Duodenal mucosa (tissue), 2 donors: Measurements from ENCODE around the gene CNPY4.

ENCODE experiments used
- H3K27ac ChIP-seq: one replicate; pipeline ENCODE4 v1.7.0; 2013; ENCODE audit warnings: low read depth, low read length
- H3K27me3 ChIP-seq, 2 donors: one replicate each; pipeline ENCODE4 v1.7.0; 2013; ENCODE audit warnings: low read length in 2 of 2, control low read depth in 1 of 2; ENCODE audit not compliant: insufficient read depth in 2 of 2, control insufficient read depth in 1 of 2
- H3K36me3 ChIP-seq, 2 donors: one replicate each; pipeline ENCODE4 v1.7.0; 2013; ENCODE audit warnings: low read length in 2 of 2, control low read depth in 1 of 2; ENCODE audit not compliant: insufficient read depth in 2 of 2, control insufficient read depth in 1 of 2
- H3K4me1 ChIP-seq, 2 donors: one replicate each; pipeline ENCODE4 v1.7.0; 2013; ENCODE audit warnings: low read length in 2 of 2, control low read depth in 1 of 2; ENCODE audit not compliant: insufficient read depth in 2 of 2, control insufficient read depth in 1 of 2
- H3K4me3 ChIP-seq, 2 donors: one replicate each; pipeline ENCODE4 v1.7.0; 2013; ENCODE audit warnings: low read length in 2 of 2, low read depth in 1 of 2
- H3K9ac ChIP-seq, 2 donors: one replicate each; pipeline ENCODE4 v1.7.0; 2013; ENCODE audit warnings: low read length in 2 of 2, low read depth in 1 of 2
- H3K9me3 ChIP-seq, 2 donors: one replicate each; pipeline ENCODE4 v1.7.0; 2013; ENCODE audit warnings: low read length in 2 of 2, control low read depth in 1 of 2; ENCODE audit not compliant: control insufficient read depth in 1 of 2

CNPY4 gene

DNA sequence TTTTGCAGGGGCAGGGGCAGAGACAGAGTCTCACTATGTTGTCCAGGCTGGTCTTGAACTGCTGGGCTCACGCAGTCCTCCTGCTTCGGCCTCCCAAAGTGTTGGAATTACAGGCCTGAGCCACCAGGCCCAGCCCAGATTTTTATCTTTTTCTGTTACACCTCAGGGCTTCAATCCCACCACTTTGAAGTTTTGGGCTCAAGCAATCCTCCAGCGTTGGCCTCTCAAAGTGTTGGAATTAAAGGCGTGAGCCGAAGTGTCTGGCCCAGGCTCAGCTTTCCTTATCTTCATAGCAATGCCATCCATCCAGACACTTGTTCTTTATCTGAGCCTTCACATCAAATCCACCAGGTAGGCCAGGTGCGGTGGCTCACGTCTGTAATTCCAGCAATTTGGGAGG, 4.4 kb upstream of the CNPY4 start:
- H3K27ac ChIP-seq: no peak overlapping the region
- H3K4me3 ChIP-seq: no peak overlapping the region
- no peaks in the 10 kb centered on the region for H3K9me3 ChIP-seq
- H3K4me1 ChIP-seq: peaks cover 10 to 15% of the 10 kb centered on the region in 2 donors
- H3K9ac ChIP-seq: no peak overlapping the region
- no peaks in the 10 kb centered on the region for H3K27me3 ChIP-seq
- H3K36me3 ChIP-seq: peaks cover 1 to 32% of the 10 kb centered on the region in 2 donors

DNA sequence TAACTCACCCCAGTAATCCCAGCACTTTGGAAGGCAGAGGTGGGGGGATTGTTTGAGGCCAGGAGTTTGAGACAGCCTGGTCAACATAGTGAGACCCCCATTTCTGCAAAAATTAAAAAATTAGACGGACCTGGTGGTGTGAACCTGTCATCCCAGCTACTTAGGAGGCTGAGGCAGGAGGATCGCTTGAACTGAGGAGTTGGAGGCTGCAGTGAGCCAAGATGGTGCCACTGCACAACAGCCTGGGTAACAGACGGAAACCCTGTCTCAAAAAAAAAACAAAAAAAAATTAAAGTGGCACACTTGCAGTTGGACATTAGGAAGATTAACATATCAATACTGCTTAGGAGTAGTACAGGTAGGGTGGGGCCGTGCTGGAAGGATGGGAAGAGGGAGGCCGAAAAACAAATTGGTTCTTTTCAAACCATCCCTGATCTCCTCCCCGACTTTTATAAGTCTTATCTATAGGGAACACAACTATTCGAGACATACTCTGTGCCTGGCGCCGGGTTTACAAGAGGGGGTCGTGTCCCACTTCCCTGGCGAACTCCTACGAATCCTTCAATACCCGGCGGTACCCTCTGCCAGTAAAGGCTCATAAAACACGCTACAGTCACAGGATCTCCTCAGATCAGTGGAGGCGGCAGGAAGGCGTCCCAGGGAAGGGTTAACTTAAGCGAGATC, 904 bp upstream of the CNPY4 start:
- peak overlapping the region; percentile 95 to 98 for H3K4me3 ChIP-seq
- no peaks in the 10 kb centered on the region for H3K27me3 ChIP-seq
- H3K36me3 ChIP-seq: peaks cover 0 to 6% of the 10 kb centered on the region in 2 donors
- peak overlapping the region; percentile 45 to 64 for H3K9ac ChIP-seq
- H3K9me3 ChIP-seq: no peaks in the 10 kb centered on the region
- no peak overlapping the region for H3K27ac ChIP-seq
- H3K4me1 ChIP-seq: peaks cover 28% of the 10 kb centered on the region in 2 donors

DNA sequence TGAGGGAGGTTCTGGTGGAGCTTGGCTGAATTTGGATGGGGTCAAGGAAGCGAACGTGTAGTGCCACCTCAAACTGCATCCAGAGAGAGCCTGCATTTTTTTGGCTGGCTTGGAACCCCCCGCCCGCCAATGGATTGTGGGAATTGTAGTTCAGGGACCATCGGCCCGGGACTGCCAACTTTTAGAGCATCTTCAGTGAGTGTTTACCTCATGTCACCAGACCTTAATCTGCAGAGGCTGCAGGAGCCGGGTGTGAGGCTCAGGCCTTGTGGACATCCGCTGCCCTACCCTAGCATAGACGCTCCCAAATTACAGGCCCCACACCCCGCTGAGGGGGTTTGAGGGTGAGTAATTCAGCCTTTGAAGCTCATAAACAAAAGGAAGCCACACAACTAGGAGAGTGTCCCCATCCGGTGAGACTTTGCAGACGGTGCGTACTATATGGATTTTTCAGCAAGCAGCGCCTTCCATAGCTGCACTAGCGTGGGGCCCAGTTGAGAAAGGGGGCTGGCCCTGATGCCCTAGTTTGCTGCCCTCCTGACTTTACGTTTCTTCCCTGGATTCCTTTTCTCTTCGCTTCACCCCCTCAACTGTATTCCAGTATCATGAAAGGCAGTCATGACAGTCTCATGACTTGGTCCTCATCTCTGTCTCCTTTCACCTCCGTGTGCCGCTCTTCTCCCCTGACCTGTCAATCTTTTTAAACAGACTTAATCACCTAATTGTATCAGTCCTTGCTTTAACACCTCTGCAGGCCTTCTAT, 717 bp downstream of the CNPY4 start:
- Histone ChIP-seq H3K4me3 (peak overlapping the region; percentile 95 to 98), H3K9me3 (no peaks in the 10 kb centered on the region), H3K27ac (no peak overlapping the region), H3K27me3 (no peaks in the 10 kb centered on the region), H3K9ac (peak overlapping the region; percentile 45 to 64), H3K36me3 (no peaks in the 10 kb centered on the region), H3K4me1 (peaks cover 39% of the 10 kb centered on the region in 2 donors)

DNA sequence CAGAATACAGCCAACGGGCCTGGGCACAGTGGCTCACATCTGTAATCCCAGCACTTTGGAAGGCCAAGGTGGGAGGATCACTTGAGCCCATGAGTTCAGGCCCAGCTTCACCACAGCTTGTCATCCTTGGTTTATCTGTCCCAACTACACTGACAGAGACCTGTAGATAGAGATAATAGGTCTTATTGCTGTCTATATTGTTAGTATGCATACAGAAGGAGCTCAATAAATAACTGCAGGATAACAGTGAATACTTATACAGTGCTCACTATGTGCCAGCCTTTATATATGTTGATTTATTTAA, 1.3 kb downstream of the CNPY4 start:
- peak overlapping the region; percentile 95 to 98 for H3K4me3 ChIP-seq
- peaks cover 43 to 44% of the 10 kb centered on the region in 2 donors for H3K4me1 ChIP-seq
- no peaks in the 10 kb centered on the region for H3K9me3 ChIP-seq
- H3K27ac ChIP-seq: no peak overlapping the region
- no peaks in the 10 kb centered on the region for H3K27me3 ChIP-seq
- no peaks in the 10 kb centered on the region for H3K36me3 ChIP-seq
- H3K9ac ChIP-seq: peak overlapping the region; percentile 1 to 64

DNA sequence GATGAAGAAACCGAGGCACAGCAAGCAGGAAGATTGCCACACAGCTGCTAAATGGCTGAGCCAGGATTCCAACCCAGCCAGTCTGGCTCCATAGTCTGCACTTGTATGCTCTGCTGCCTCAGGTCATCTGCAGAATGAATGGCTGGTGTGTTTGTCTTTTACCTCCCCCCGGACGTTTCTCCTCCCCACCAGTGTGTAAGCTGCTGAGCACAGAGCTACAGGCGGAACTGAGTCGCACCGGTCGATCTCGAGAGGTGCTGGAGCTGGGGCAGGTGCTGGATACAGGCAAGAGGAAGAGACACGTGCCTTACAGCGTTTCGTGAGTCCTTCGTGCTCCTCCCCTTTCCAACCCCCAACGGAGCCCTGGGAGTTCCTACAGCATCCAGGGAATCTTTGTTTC, 2.6 kb downstream of the CNPY4 start:
- H3K4me3 ChIP-seq: peak overlapping the region in 1 of 2 donors; percentile 13
- H3K27me3 ChIP-seq: no peaks in the 10 kb centered on the region
- no peaks in the 10 kb centered on the region for H3K36me3 ChIP-seq
- no peaks in the 10 kb centered on the region for H3K9me3 ChIP-seq
- no peak overlapping the region for H3K9ac ChIP-seq
- H3K4me1 ChIP-seq: peaks cover 43 to 44% of the 10 kb centered on the region in 2 donors
- H3K27ac ChIP-seq: no peak overlapping the region

DNA sequence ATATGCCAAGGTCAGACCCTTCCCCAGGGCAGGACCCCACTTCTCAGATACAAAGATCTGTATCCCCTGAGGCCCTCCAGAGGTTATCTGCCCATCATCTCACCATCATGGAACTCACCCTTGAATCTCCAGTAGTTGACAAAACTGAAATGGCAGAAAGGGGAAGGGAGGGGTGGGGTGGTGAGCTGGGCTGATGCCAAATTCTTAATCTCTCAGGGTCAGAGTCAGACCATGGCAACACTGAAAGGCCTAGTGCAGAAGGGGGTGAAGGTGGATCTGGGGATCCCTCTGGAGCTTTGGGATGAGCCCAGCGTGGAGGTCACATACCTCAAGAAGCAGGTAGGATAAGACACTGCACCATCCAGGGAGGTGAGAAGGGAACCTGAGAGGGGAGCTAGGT, 3.1 kb downstream of the CNPY4 start:
- H3K4me1 ChIP-seq: peaks cover 43 to 44% of the 10 kb centered on the region in 2 donors

DNA sequence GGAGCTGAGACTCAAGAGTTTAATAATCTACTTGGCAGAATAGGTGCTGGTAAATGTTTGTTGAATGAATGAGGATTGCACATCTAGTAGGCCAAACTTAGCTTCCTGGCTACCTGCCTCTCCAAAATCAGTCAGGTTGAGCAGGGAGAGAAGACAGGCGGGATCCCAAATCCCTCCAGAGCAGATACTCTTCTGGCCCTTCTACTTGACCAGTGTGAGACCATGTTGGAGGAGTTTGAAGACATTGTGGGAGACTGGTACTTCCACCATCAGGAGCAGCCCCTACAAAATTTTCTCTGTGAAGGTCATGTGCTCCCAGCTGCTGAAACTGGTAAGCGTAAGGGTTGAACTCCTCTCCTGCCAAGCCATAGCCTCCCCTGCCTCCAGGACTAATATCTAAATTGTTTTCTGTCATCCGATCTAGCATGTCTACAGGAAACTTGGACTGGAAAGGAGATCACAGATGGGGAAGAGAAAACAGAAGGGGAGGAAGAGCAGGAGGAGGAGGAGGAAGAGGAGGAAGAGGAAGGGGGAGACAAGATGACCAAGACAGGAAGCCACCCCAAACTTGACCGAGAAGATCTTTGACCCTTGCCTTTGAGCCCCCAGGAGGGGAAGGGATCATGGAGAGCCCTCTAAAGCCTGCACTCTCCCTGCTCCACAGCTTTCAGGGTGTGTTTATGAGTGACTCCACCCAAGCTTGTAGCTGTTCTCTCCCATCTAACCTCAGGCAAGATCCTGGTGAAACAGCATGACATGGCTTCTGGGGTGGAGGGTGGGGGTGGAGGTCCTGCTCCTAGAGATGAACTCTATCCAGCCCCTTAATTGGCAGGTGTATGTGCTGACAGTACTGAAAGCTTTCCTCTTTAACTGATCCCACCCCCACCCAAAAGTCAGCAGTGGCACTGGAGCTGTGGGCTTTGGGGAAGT, 5.1 kb downstream of the CNPY4 start:
- Histone ChIP-seq H3K4me3 (peak overlapping the region; percentile 10 to 50), H3K27ac (no peak overlapping the region), H3K36me3 (no peaks in the 10 kb centered on the region), H3K9me3 (no peaks in the 10 kb centered on the region), H3K4me1 (peaks cover 47 to 48% of the 10 kb centered on the region in 2 donors), H3K9ac (peak overlapping the region; percentile 24 to 39), H3K27me3 (no peaks in the 10 kb centered on the region)

More for the DNA sequence above, 3.1 kb downstream of the CNPY4 start:
- Histone ChIP-seq H3K9me3 (no peaks in the 10 kb centered on the region), H3K27me3 (no peaks in the 10 kb centered on the region), H3K27ac (no peak overlapping the region), H3K36me3 (no peaks in the 10 kb centered on the region), H3K9ac (no peak overlapping the region), H3K4me3 (no peak overlapping the region)

DNA sequence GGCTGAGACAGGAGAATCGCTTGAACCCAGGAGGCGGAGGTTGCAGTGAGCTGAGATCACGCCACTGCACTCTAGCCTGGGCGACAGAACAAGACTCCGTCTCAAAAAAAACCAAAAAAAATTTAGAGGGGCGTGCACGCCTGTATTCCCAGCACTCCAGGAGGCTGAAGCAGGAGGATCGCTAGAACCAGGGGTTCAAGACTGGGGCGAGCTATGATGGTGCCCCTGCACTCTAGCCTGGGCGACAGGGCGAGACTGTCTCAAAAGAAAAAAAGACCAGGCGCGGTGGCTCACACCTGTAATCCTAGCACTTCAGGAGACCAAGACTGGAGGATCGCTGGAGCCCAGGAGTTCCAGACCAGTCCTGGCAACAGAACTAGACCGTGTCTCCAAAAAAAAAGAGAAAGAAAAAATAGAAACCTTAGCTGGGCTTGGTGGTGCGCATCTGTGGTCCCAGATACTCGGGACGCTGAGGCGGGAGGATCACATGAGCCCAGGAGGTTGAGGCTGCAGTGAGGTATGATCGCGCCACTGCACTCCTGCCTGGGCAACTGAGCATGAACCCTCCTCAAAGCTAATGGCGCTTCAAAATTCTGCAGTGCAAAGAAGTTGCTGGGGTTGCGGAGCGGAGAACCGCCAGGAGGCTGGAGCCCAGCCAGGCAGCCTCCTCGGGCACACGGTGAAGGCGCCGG, 7.0 kb downstream of the CNPY4 start:
- Histone ChIP-seq H3K36me3 (no peaks in the 10 kb centered on the region), H3K27me3 (no peaks in the 10 kb centered on the region), H3K4me1 (peaks cover 35 to 43% of the 10 kb centered on the region in 2 donors), H3K4me3 (peak overlapping the region; percentile 95 to 98), H3K9ac (peak overlapping the region; percentile 96 to 98), H3K27ac (peak overlapping the region; percentile 99), H3K9me3 (no peaks in the 10 kb centered on the region)

DNA sequence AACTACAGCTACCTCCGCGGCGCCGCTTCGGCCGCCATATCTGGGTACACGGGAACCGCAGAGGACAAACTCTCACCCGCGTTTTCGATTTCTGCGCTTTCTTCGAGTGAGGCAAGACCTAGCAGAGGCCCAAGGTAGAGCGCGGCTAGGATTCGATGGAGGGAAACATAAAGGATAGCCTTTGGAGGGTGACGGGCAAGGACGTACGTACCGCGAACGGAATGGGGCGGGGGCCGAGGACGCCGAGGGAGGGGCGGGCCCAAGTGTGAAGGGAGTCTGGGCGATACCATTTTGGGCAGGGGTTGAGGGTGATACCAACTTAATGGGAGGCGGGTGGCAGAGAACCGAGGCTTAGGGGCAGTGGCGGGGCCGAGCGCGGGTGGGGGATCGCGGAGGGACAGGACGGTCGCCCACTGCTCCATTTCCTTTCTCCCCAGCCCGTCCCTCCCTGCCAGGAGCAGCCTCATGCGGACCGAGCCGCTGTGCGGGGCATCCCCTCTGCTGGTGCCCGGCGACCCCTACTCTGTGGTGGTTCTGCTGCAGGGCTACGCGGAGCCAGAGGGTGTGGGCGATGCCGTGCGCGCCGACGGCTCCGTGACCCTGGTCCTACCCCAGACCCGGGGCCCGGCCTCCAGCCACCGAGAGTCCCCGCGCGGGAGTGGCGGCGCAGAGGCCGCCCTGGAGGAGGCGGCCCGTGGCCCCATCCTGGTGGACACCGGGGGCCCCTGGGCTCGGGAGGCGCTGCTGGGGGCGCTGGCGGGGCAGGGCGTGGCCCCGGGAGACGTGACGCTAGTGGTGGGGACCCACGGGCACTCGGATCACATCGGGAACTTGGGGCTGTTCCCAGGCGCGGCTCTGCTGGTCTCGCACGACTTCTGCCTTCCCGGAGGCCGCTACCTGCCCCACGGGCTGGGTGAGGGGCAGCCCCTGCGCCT, 7.8 kb downstream of the CNPY4 start, which contains the start of gene MBLAC1:
TSS of gene MBLAC1 (plus strand) at position 37 of the 935 bp plus-strand sequence. CDS start at position 466, 429 bp downstream.
- Histone ChIP-seq H3K9me3 (no peaks in the 10 kb centered on the region), H3K27ac (peak within 1 kb of the TSS; percentile 99), H3K4me3 (peak within 1 kb of the TSS; percentile 95 to 98), H3K27me3 (no peaks in the 10 kb centered on the region), H3K9ac (peak within 1 kb of the TSS; percentile 96 to 98), H3K4me1 (peaks cover 32 to 46% of the 10 kb centered on the region in 2 donors), H3K36me3 (no peaks in the 10 kb centered on the region)
